Upper lobe of left lung (tissue), 4 donors: ENCODE results near the gene SLC26A2.
A peak's percentile ranks its signal among the peaks of the same experiment; 100 is the strongest.

Experiments used
- CTCF ChIP-seq, 6 experiments: fragments of 450-650 bp in 4 of 6; fragments of 200-600 bp in 2 of 6; sonication (generic) in 2 of 6; IDR thresholded peaks; one replicate each; pipeline ENCODE4 v1.5.1; 2016 to 2019; ENCODE audit warnings: antibody characterized with exemption in 6 of 6
- EP300 ChIP-seq, 4 donors: sonication (generic); formaldehyde crosslinking; IDR thresholded peaks; one replicate each; pipeline ENCODE4 v1.5.1; 2017; ENCODE audit warnings: antibody characterized with exemption in 4 of 4, control low read depth in 2 of 4
- POLR2A ChIP-seq, 4 donors: fragments of 450-650 bp; IDR thresholded peaks; one replicate each; pipeline ENCODE4 v1.5.1; 2016 to 2017; ENCODE audit warnings: antibody characterized with exemption in 4 of 4, mild to moderate bottlenecking in 2 of 4
- POLR2AphosphoS5 ChIP-seq, 2 donors: sonication (generic); formaldehyde crosslinking; IDR thresholded peaks; one replicate each; pipeline ENCODE4 v1.5.1; 2017; ENCODE audit warnings: antibody characterized with exemption in 2 of 2

DNA sequence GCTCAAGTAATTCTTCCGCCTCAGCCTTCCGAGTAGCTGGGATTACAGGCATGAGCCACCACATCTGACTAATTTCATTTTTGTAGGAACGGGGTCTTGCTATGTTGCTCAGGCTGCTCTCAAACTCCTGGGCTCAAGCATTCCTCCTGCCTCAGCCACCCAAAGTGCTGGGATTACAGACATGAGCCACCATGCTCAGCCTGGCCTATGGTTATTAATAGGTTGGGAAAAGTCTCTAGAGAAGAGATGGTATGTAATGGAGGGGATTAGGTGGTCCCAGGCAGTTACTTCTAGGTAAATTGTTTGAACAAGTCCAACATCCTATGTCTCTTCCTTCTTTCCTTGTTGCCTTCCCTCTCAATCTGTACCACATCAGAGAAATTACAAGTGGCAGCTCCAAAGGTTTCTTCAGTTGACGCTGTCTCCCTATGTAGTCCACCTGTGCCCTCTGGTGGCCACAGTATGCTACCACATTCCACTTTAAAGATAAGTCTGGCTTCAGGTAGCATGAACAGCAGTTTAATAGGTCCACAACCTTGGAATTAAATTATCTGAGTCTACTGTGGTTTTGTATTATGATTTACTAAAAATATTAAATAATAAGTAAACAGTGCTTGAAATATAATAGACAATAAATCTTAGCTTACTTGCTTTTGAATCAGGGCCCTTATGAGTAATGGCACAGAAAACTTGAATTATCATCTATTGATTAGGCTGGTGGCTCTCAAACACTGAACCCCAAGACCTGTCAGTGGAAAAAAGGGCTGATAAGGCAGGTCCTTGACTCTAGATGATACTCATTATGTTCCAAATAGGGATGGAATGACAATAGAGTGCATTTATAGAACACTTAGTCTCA lies 30.2 kb downstream of the SLC26A2 start:
- TF ChIP-seq CTCF (IDR thresholded peaks at IDR 0.05): peak; percentile 80 to 95 (median 90)
- TF ChIP-seq POLR2A (IDR thresholded peaks at IDR 0.05): no peak
- TF ChIP-seq EP300 (IDR thresholded peaks at IDR 0.05): no peak
- no peak for TF ChIP-seq POLR2AphosphoS5 (IDR thresholded peaks at IDR 0.05)
